PFSK-1 (cell line): Measurements from ENCODE around the gene RGS6.

Experiments used
- SIN3A ChIP-seq: IDR thresholded peaks from 2 replicates; pipeline ENCODE4 v1.6.1; 2012; ENCODE audit warnings: mild to moderate bottlenecking, low read length, moderate library complexity, borderline replicate concordance; ENCODE audit not compliant: insufficient read depth
- TF ChIP-seq, protein P1 (sequence below), 2 experiments: IDR thresholded peaks; 2 replicates each; pipeline versions ENCODE4 v1.6.1 to v1.8.0; 2011 to 2012; ENCODE audit warnings: low read depth in 2 of 2, low read length in 2 of 2, control low read depth in 1 of 2, inconsistent platforms in 1 of 2, mild to moderate bottlenecking in 1 of 2, moderate library complexity in 1 of 2; ENCODE audit not compliant: insufficient read depth in 1 of 2

DNA sequence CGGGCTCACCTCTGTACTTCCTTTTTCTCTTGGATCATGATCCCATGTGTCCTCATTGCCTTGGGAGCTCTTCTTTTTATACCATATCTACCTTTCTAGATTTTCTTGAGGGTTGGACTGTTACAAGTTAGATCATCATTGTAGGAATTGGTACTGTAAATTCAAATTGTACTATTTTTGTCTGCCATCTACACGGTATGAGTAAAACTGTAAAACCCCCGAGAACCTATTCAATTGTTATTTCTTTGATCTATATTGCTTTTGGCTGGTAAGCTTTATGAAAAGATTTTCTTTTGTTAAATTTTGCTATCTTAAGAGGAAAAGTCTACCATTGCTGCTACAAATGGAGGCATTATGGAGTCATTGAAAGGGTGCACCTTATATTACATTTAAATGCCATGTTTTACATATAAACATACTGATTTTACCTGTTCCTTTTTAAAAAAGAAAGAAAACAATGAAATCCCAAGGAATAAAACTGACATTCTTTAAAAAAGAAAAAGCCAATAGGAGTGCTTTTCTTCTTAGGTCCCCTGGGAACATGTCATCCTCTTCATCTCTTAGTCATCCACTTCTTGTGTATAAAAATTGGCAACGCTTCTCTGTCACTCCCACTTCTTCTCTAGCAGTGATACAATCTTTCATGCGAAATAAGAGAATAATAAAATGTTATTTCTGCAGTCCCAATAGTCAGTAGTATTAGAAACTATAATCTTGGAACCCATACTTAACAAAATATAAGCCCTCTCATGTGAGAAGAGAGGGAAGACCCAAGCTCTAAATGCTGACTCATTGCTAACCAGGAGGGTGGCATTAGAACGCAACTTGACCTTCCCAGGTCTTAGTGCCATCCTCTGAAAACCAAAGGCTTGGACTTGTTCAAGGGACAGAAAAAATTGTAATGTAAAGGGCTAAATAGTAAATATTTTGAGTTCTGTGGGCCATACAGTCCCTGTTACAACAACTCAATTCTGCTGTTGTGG, 20.4 kb downstream of the RGS6 start:
- TF ChIP-seq, protein P1, sequence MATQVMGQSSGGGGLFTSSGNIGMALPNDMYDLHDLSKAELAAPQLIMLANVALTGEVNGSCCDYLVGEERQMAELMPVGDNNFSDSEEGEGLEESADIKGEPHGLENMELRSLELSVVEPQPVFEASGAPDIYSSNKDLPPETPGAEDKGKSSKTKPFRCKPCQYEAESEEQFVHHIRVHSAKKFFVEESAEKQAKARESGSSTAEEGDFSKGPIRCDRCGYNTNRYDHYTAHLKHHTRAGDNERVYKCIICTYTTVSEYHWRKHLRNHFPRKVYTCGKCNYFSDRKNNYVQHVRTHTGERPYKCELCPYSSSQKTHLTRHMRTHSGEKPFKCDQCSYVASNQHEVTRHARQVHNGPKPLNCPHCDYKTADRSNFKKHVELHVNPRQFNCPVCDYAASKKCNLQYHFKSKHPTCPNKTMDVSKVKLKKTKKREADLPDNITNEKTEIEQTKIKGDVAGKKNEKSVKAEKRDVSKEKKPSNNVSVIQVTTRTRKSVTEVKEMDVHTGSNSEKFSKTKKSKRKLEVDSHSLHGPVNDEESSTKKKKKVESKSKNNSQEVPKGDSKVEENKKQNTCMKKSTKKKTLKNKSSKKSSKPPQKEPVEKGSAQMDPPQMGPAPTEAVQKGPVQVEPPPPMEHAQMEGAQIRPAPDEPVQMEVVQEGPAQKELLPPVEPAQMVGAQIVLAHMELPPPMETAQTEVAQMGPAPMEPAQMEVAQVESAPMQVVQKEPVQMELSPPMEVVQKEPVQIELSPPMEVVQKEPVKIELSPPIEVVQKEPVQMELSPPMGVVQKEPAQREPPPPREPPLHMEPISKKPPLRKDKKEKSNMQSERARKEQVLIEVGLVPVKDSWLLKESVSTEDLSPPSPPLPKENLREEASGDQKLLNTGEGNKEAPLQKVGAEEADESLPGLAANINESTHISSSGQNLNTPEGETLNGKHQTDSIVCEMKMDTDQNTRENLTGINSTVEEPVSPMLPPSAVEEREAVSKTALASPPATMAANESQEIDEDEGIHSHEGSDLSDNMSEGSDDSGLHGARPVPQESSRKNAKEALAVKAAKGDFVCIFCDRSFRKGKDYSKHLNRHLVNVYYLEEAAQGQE (IDR thresholded peaks at IDR 0.05; ENCODE audit: insufficient read depth in 1 of 2, low read depth in 2 of 2, low read length in 2 of 2) = no peak
- no peak for TF ChIP-seq SIN3A
